Fibroblast of the aortic adventitia (primary cell): ENCODE data around the gene MYF5. TPM values are rescaled to one million over a fixed set of nuclear protein-coding genes. Genes with fewer than 3 reads are reported as not detected.

Experiments
- DNase-seq: peaks from one replicate; pipeline ENCODE4 v3.0.0-alpha.2; 2010; ENCODE audit warnings: low read depth
- H3K4me3 ChIP-seq: 2 replicates; pipeline ENCODE4 v1.5.1; 2011; ENCODE audit warnings: low read depth, mild to moderate bottlenecking, control low read depth, low read length, moderate library complexity
- CTCF ChIP-seq: IDR thresholded peaks from 2 replicates; pipeline ENCODE4 v1.5.1; 2011; ENCODE audit warnings: mild to moderate bottlenecking, low read length, control low read depth, inconsistent platforms; ENCODE audit not compliant: insufficient read depth
- total RNA-seq: library from RNA; depleted of rRNA; stranded (reverse); fragments of >200 nt; gene quantifications from 2 replicates; pipeline ENCODE4 v1.2.3, GENCODE V29; 2012; ENCODE audit warnings: low replicate concordance

MYF5 gene
- total RNA-seq, 1 donor: not detected

DNA sequence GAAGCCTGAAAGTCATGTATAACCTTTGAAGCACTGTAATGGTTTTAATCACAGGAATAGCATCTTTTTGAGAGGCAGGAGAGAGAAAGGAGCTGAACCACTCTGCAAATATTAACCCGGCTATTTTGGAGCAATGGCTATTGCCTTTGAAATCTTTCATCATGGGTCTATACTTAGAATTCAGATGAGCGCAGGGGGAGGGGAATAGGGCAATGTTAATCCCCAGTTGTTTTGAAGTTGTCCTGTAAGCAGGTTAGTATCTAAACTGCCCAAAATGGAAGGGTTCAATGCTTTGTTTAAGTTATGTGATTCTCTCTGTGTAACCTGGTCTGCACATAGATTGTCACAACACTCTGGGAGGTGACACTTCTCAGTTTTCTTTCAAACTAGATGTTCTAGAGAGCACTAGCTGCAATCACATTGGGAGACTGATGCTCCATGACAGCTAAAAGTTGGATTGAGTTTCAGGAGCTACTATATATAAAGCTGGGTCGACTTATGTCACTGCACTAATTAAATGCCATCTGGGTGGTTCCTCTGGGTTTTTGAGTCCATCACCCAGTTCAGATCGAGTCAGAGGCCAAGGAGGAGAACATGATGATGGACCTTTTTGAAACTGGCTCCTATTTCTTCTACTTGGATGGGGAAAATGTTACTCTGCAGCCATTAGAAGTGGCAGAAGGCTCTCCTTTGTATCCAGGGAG is 9.4 kb upstream of the MYF5 start, which contains the start of gene MYF6:
Gene MYF6 (plus strand): TSS at position 509 of the 704 bp plus-strand sequence. CDS start 86 bp downstream, at position 595.
- H3K4me3 ChIP-seq: no peak within 1 kb of the TSS
- DNase-seq: no peak
- no peak for TF ChIP-seq CTCF

DNA sequence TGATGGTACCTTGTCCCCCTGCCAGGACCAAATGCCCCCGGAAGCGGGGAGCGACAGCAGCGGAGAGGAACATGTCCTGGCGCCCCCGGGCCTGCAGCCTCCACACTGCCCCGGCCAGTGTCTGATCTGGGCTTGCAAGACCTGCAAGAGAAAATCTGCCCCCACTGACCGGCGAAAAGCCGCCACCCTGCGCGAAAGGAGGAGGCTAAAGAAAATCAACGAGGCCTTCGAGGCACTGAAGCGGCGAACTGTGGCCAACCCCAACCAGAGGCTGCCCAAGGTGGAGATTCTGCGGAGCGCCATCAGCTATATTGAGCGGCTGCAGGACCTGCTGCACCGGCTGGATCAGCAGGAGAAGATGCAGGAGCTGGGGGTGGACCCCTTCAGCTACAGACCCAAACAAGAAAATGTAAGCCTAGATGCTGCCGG is 8.9 kb upstream of the MYF5 start:
- no peak for TF ChIP-seq CTCF
- DNase-seq: no peak
- no peak overlapping the region for H3K4me3 ChIP-seq

GRCh38 chr12:80708259-80708974 is 8.3 kb upstream of the MYF5 start:
- no peak for DNase-seq
- H3K4me3 ChIP-seq: no peak overlapping the region
- no peak for TF ChIP-seq CTCF

DNA sequence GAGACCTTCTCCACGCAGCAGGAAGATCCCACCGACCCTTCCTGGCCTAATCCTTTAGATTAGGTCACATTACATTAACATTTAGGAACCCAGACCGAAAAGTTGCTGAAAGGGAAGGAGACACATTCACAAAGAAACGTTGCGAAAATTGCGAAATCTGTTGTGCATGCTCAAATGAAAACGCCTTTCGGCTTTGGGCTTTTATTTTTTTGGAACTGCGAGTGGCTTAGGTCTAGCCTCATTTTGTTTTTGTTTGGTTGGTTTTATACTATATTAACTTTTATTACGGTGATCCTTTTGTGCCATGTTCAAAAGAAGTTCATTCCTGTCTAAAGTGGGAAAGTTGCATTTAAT is 7.8 kb upstream of the MYF5 start:
- H3K4me3 ChIP-seq: no peak overlapping the region
- DNase-seq: no peak
- no peak for TF ChIP-seq CTCF

DNA sequence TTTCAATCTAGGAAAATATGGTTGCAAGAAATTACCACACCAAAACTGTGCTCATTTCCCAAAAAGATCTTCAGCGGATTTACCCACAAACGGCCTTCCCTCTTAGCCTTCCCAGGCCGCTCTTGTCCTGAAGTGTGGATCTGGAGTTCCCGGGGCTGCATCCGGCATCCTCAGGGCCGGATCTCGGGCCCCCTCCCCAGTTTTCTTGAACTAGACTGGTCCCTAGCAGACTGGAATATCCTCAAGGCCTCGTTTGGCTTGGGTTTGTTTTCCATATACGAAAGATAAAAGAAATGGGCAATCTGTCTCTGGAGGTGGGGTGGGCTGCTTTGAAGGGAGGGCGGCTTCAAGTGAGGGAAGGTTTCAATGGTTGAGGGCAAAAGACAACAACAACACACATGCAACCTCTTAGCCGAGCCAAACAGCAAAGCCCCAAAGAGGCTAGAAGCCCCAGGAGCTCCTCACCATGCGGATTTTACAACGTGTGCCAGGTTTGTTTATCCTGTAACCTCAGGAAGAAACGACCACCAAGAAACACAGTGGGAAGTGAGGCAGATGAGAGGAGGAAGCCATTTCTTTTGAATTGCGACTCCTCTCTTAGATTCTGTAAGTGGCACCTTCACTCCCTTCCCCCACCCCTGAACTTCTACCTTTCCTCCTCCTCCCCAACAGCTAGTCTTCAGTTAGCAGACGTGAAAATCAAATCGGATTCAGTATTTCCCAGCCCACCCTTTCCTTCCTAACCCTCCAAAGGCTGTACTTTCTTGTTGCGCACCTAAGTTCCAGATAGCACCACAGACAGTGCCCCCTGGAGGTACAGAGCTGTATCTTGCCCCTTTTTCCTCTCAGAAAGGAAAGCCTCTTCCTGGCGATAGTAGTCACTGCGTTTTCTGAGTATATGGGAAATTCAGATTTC is 6.6 kb upstream of the MYF5 start:
- peak; percentile 34 for TF ChIP-seq CTCF
- H3K4me3 ChIP-seq: no peak overlapping the region
- DNase-seq: no peak

- no peak for TF ChIP-seq CTCF
- no peak for DNase-seq
- no peak overlapping the region for H3K4me3 ChIP-seq
Observed at GRCh38 chr12:80710727-80711449, 5.8 kb upstream of the MYF5 start.
